HG03097 (cell line): ENCODE data around the gene MRM2.
"Not testable (repeated sequence)": the region's sequence is repeated elsewhere in the genome, so short reads cannot be mapped to it uniquely, and the experiment has no call there.

Experiments
- ATAC-seq: cut with Tn5 transposase; IDR thresholded peaks from one replicate; pipeline ENCODE4 v1.9.1; 2021; ENCODE audit not compliant: unreplicated experiment, low FRiP score

The MRM2 gene

GRCh38 chr7:2269089-2269990 is 27.3 kb upstream of the MRM2 start:
- ATAC-seq: not testable (repeated sequence)

- no peak for ATAC-seq
Measured at GRCh38 chr7:2266911-2267310, 24.9 kb upstream of the MRM2 start.

- no peak for ATAC-seq
Measured at GRCh38 chr7:2264158-2264557, 22.2 kb upstream of the MRM2 start.

GRCh38 chr7:2263176-2263575 is 21.2 kb upstream of the MRM2 start:
- no peak for ATAC-seq

GRCh38 chr7:2261611-2262010 is 19.6 kb upstream of the MRM2 start:
- ATAC-seq: no peak

- ATAC-seq: no peak
Measured at GRCh38 chr7:2260820-2261219, 18.8 kb upstream of the MRM2 start.

GRCh38 chr7:2259480-2259879 is 17.5 kb upstream of the MRM2 start:
- no peak for ATAC-seq

- ATAC-seq: no peak
Measured at GRCh38 chr7:2258661-2259365, 16.8 kb upstream of the MRM2 start.

- ATAC-seq: no peak
Measured at GRCh38 chr7:2257651-2258050, 15.6 kb upstream of the MRM2 start.

GRCh38 chr7:2257046-2257551 is 15.1 kb upstream of the MRM2 start:
- no peak for ATAC-seq

GRCh38 chr7:2256306-2257045 is 14.5 kb upstream of the MRM2 start:
- no peak for ATAC-seq

- no peak for ATAC-seq
Measured at GRCh38 chr7:2255145-2256139, 13.4 kb upstream of the MRM2 start.

GRCh38 chr7:2254429-2255144 is 12.6 kb upstream of the MRM2 start:
- ATAC-seq: no peak

- ATAC-seq: no peak
Measured at GRCh38 chr7:2253525-2254244, 11.7 kb upstream of the MRM2 start.

- no peak for ATAC-seq
Measured at GRCh38 chr7:2253021-2253420, 11.0 kb upstream of the MRM2 start.

- ATAC-seq: no peak
Measured at GRCh38 chr7:2251841-2252771, 10.1 kb upstream of the MRM2 start.

- ATAC-seq: no peak
Measured at GRCh38 chr7:2251381-2251780, 9.4 kb upstream of the MRM2 start.
